HepG2 (cell line): ENCODE results near the gene GATAD2B. TPM values are rescaled to one million over a fixed set of nuclear protein-coding genes. Genes with fewer than 3 reads are reported as not detected.

Source experiments
- ARNT2 ChIP-seq: sonication (generic); formaldehyde crosslinking; IDR thresholded peaks from 2 replicates; pipeline ENCODE4 v1.8.0; 2022; ENCODE audit warnings: mild to moderate bottlenecking, low read depth, missing genetic modification reagents, moderate library complexity
- ATF7 ChIP-seq, 2 experiments: fragments of 450-650 bp in 1 of 2; sonication (generic) in 1 of 2; formaldehyde crosslinking in 1 of 2; IDR thresholded peaks; 2 replicates each; pipeline versions ENCODE4 v1.4.0 to v1.6.1; 2016 to 2020; ENCODE audit warnings: antibody characterized with exemption in 1 of 2, mild to moderate bottlenecking in 1 of 2, missing genetic modification reagents in 1 of 2
- CHD4 ChIP-seq: fragments of 200-600 bp; sonication (generic); IDR thresholded peaks from 2 replicates; pipeline ENCODE4 v1.7.0; 2017; ENCODE audit warnings: mild to moderate bottlenecking, low read length, borderline replicate concordance
- FOXK1 ChIP-seq: sonication (generic); formaldehyde crosslinking; IDR thresholded peaks from 2 replicates; pipeline ENCODE4 v1.4.0; 2020; ENCODE audit warnings: low read depth, missing genetic modification reagents, borderline replicate concordance
- GABPA ChIP-seq, 2 experiments: IDR thresholded peaks; 2 replicates each; pipeline ENCODE4 v1.6.1; 2011 to 2016; ENCODE audit warnings: low read depth in 2 of 2, low read length in 1 of 2, missing biosample characterization in 1 of 2, missing genetic modification characterization in 1 of 2
- GPN1 ChIP-seq: sonication (generic); formaldehyde crosslinking; IDR thresholded peaks from 2 replicates; pipeline ENCODE4 v1.5.1; 2020; ENCODE audit warnings: missing genetic modification reagents, borderline replicate concordance
- IRX3 ChIP-seq: sonication (generic); formaldehyde crosslinking; IDR thresholded peaks from 2 replicates; pipeline ENCODE4 v1.8.1; 2023; ENCODE audit warnings: mild to moderate bottlenecking, low read depth, missing genetic modification reagents, borderline replicate concordance
- KLF11 ChIP-seq: IDR thresholded peaks from 2 replicates; pipeline ENCODE4 v1.6.1; 2016; ENCODE audit warnings: missing compliant biosample characterization
- POLR2A ChIP-seq, 2 experiments: IDR thresholded peaks; 2 replicates each; pipeline ENCODE4 v1.6.1; 2011; ENCODE audit warnings: low read depth in 2 of 2, low read length in 2 of 2, mild to moderate bottlenecking in 1 of 2, moderate library complexity in 1 of 2; ENCODE audit not compliant: insufficient read depth in 1 of 2
- SIN3A ChIP-seq: IDR thresholded peaks from 2 replicates; pipeline ENCODE4 v1.6.1; 2011; ENCODE audit warnings: low read depth, mild to moderate bottlenecking, control low read depth, low read length, borderline replicate concordance
- SMAD3 ChIP-seq: sonication (generic); formaldehyde crosslinking; IDR thresholded peaks from 2 replicates; pipeline ENCODE4 v1.4.0; 2020; ENCODE audit warnings: missing genetic modification reagents
- ZIK1 ChIP-seq: sonication (generic); formaldehyde crosslinking; IDR thresholded peaks from 2 replicates; pipeline ENCODE4 v1.5.0; 2020; ENCODE audit warnings: mild to moderate bottlenecking, low read depth, missing genetic modification reagents, borderline replicate concordance
- ZNF143 ChIP-seq: sonication (generic); formaldehyde crosslinking; IDR thresholded peaks from 2 replicates; pipeline ENCODE4 v1.4.0; 2020; ENCODE audit warnings: missing genetic modification reagents
- ZNF562 ChIP-seq: sonication (generic); formaldehyde crosslinking; IDR thresholded peaks from 2 replicates; pipeline ENCODE4 v1.8.0; 2022; ENCODE audit warnings: missing genetic modification reagents, borderline replicate concordance
- ZNF761 ChIP-seq: sonication (generic); formaldehyde crosslinking; conservative IDR thresholded peaks from 2 replicates; pipeline ENCODE4 v1.4.0; 2020; ENCODE audit warnings: mild to moderate bottlenecking, missing genetic modification reagents
- ZNF768 ChIP-seq: sonication (generic); formaldehyde crosslinking; IDR thresholded peaks from 2 replicates; pipeline ENCODE4 v1.4.0; 2020; ENCODE audit warnings: missing genetic modification reagents
- polyA plus RNA-seq, 8 experiments: library from polyadenylated mRNA; depleted of rRNA in 3 of 8; stranded (reverse) in 7 of 8; unstranded in 1 of 8; fragments of >200 nt; fragmentation: Illumina TruSeq in 4 of 8; extraction: Trizol in 4 of 8; gene quantifications; 2 replicates each; pipeline versions ENCODE4 v1.2.1 to v1.2.3, GENCODE V29; 2011 to 2016; ENCODE audit warnings: low read depth in 4 of 8, missing spikeins in 1 of 8, mixed read lengths in 1 of 8; ENCODE audit not compliant: insufficient read depth in 1 of 8
- total RNA-seq, 5 experiments: library from RNA; depleted of rRNA; stranded (reverse); fragments of >200 nt; fragmentation: Illumina TruSeq; extraction: Trizol; gene quantifications; 2 replicates each; pipeline ENCODE4 v1.2.3, GENCODE V29; 2016; ENCODE audit warnings: low read depth in 1 of 5
- TF ChIP-seq, protein P1 (sequence below): sonication (generic); formaldehyde crosslinking; IDR thresholded peaks from 2 replicates; pipeline ENCODE4 v1.5.1; 2020; ENCODE audit warnings: missing genetic modification reagents, mild to moderate bottlenecking, borderline replicate concordance
- TF ChIP-seq, protein P2 (sequence below): sonication (generic); formaldehyde crosslinking; IDR thresholded peaks from 2 replicates; pipeline ENCODE4 v1.5.0; 2020; ENCODE audit warnings: missing genetic modification reagents
- TF ChIP-seq, protein P3 (sequence below): sonication (generic); formaldehyde crosslinking; IDR thresholded peaks from 2 replicates; pipeline ENCODE4 v1.5.1; 2020; ENCODE audit warnings: missing genetic modification reagents, mild to moderate bottlenecking, borderline replicate concordance
- TF ChIP-seq, protein P4 (sequence below): IDR thresholded peaks from 2 replicates; pipeline ENCODE4 v1.6.1; 2016; ENCODE audit warnings: control low read depth
- TF ChIP-seq, protein P5 (sequence below): sonication (generic); formaldehyde crosslinking; IDR thresholded peaks from 2 replicates; pipeline ENCODE4 v1.8.0; 2022; ENCODE audit warnings: low read depth, missing genetic modification reagents

Gene GATAD2B
- total and polyA plus RNA-seq, 2 of the 13 experiments (the other 11 are each of a cell fraction or from before 2014, with no cell fraction given) = 3.2 to 5.2 TPM

DNA sequence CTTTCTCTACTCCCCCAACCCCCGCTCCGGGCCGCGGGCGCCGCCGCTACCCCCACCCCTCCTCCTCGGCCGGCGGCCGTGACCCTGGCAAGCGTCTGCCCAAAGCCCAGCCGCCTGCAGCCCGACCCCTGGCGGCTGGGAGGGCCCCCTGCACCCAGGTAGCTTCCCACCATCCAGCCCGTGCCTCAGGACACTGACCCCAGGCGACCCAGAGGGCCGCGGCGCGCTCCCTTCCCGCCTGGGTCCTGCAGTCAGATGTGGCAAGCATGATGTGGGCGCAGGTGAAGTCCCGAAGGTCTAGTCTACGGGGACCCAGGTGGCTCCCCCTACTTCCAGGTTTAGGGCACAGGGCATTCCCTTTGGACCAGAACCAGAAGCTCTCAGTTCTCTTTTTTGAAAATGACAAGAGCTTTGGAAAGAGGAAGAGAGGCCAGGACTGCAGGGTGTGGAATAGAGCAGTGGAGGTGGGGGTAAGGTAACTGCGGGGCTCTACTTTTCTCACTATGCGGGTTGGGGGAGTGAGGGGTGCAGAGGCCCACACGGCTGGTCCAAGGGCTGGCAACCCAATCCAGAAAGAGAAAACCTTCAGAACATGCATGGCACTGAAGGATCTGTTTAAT is 24.0 kb upstream of the GATAD2B start, which contains the start of gene DENND4B (continued):
- peak; percentile 53; the same call in 1 of the 2 replicates for TF ChIP-seq SMAD3 (CRISPR knock-in tag)
- TF ChIP-seq ZNF143 (CRISPR knock-in tag) = peak; percentile 31; the same call in 1 of the 2 replicates
- TF ChIP-seq, protein P1, sequence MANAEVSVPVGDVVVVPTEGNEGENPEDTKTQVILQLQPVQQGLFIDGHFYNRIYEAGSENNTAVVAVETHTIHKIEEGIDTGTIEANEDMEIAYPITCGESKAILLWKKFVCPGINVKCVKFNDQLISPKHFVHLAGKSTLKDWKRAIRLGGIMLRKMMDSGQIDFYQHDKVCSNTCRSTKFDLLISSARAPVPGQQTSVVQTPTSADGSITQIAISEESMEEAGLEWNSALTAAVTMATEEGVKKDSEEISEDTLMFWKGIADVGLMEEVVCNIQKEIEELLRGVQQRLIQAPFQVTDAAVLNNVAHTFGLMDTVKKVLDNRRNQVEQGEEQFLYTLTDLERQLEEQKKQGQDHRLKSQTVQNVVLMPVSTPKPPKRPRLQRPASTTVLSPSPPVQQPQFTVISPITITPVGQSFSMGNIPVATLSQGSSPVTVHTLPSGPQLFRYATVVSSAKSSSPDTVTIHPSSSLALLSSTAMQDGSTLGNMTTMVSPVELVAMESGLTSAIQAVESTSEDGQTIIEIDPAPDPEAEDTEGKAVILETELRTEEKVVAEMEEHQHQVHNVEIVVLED (CRISPR knock-in tag) = peak; percentile 65; the same call in 1 of the 2 replicates
- TF ChIP-seq GPN1 (CRISPR knock-in tag) = no peak
- no peak for TF ChIP-seq IRX3 (CRISPR knock-in tag)
- no peak for TF ChIP-seq KLF11 (CRISPR knock-in tag)
- TF ChIP-seq ZNF761 (CRISPR knock-in tag) = no peak
- TF ChIP-seq ARNT2 (CRISPR knock-in tag) = peak; percentile 38
- TF ChIP-seq GABPA (IDR thresholded peaks at IDR 0.05; ENCODE audit: low read depth, low read length) = no peak; the same call in 1 of the 2 replicates
- TF ChIP-seq GABPA (CRISPR knock-in tag; IDR thresholded peaks at IDR 0.05; ENCODE audit: low read depth) = peak; percentile 43; the same call in 1 of the 2 replicates
- TF ChIP-seq, protein P2, sequence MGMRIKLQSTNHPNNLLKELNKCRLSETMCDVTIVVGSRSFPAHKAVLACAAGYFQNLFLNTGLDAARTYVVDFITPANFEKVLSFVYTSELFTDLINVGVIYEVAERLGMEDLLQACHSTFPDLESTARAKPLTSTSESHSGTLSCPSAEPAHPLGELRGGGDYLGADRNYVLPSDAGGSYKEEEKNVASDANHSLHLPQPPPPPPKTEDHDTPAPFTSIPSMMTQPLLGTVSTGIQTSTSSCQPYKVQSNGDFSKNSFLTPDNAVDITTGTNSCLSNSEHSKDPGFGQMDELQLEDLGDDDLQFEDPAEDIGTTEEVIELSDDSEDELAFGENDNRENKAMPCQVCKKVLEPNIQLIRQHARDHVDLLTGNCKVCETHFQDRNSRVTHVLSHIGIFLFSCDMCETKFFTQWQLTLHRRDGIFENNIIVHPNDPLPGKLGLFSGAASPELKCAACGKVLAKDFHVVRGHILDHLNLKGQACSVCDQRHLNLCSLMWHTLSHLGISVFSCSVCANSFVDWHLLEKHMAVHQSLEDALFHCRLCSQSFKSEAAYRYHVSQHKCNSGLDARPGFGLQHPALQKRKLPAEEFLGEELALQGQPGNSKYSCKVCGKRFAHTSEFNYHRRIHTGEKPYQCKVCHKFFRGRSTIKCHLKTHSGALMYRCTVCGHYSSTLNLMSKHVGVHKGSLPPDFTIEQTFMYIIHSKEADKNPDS (CRISPR knock-in tag) = no peak
- TF ChIP-seq, protein P3, sequence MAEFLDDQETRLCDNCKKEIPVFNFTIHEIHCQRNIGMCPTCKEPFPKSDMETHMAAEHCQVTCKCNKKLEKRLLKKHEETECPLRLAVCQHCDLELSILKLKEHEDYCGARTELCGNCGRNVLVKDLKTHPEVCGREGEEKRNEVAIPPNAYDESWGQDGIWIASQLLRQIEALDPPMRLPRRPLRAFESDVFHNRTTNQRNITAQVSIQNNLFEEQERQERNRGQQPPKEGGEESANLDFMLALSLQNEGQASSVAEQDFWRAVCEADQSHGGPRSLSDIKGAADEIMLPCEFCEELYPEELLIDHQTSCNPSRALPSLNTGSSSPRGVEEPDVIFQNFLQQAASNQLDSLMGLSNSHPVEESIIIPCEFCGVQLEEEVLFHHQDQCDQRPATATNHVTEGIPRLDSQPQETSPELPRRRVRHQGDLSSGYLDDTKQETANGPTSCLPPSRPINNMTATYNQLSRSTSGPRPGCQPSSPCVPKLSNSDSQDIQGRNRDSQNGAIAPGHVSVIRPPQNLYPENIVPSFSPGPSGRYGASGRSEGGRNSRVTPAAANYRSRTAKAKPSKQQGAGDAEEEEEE (CRISPR knock-in tag) = no peak
- TF ChIP-seq ZNF562 (CRISPR knock-in tag) = no peak
- TF ChIP-seq CHD4 = no peak
- 0 out of 4 replicates have a peak, but pooled peaks of 1 of the 2 experiments have one; percentile 5 for TF ChIP-seq POLR2A (IDR thresholded peaks at IDR 0.05; ENCODE audit: insufficient read depth in 1 of 2, low read depth in 2 of 2, low read length in 2 of 2)
- TF ChIP-seq, protein P4, sequence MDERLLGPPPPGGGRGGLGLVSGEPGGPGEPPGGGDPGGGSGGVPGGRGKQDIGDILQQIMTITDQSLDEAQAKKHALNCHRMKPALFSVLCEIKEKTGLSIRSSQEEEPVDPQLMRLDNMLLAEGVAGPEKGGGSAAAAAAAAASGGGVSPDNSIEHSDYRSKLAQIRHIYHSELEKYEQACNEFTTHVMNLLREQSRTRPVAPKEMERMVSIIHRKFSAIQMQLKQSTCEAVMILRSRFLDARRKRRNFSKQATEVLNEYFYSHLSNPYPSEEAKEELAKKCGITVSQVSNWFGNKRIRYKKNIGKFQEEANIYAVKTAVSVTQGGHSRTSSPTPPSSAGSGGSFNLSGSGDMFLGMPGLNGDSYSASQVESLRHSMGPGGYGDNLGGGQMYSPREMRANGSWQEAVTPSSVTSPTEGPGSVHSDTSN = no peak
- no peak for TF ChIP-seq SIN3A
- peak; percentile 49; the same call in 1 of the 2 replicates for TF ChIP-seq FOXK1 (CRISPR knock-in tag)
- no peak for TF ChIP-seq ZIK1
- TF ChIP-seq, protein P5, sequence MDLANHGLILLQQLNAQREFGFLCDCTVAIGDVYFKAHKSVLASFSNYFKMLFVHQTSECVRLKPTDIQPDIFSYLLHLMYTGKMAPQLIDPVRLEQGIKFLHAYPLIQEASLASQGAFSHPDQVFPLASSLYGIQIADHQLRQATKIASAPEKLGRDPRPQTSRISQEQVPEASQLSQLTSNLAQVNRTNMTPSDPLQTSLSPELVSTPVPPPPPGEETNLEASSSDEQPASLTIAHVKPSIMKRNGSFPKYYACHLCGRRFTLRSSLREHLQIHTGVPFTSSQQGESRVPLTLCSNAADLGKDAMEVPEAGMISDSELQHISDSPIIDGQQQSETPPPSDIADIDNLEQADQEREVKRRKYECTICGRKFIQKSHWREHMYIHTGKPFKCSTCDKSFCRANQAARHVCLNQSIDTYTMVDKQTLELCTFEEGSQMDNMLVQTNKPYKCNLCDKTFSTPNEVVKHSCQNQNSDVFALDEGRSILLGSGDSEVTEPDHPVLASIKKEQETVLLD = peak; percentile 65; the same call in 1 of the 2 replicates
- peak; percentile 38; the same call in 1 of the 2 replicates for TF ChIP-seq ZNF768 (CRISPR knock-in tag)
- TF ChIP-seq ATF7 (IDR thresholded peaks at IDR 0.05) = no peak
- no peak for TF ChIP-seq ATF7 (CRISPR knock-in tag; IDR thresholded peaks at IDR 0.05)
